ENCODE data around the gene GCLM.

DNA sequence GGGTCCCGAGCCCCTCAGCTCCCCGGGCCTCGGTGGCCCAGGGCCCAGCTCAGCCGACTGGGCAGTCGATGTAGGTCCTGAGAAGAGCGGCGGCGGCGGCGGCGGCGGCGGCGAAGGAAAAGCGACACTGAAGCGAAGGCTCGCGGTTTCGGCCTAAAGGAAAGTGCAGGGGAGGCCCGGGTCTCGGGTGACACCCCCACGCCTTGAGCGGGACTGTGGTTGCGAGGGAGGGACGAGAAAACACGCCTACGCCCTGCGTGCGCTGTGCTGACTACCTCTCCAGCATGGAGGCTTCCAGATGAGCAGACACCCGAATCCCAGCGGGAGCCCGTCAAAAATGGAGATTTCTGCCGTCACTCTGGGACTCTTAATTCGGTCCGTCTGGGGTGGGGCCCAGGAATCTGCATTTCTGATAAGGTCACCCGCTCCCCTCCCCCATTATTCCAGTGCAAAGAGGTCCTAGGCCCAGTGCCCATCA is 61.4 kb downstream of the GCLM start:
- TF ChIP-seq, protein P1, sequence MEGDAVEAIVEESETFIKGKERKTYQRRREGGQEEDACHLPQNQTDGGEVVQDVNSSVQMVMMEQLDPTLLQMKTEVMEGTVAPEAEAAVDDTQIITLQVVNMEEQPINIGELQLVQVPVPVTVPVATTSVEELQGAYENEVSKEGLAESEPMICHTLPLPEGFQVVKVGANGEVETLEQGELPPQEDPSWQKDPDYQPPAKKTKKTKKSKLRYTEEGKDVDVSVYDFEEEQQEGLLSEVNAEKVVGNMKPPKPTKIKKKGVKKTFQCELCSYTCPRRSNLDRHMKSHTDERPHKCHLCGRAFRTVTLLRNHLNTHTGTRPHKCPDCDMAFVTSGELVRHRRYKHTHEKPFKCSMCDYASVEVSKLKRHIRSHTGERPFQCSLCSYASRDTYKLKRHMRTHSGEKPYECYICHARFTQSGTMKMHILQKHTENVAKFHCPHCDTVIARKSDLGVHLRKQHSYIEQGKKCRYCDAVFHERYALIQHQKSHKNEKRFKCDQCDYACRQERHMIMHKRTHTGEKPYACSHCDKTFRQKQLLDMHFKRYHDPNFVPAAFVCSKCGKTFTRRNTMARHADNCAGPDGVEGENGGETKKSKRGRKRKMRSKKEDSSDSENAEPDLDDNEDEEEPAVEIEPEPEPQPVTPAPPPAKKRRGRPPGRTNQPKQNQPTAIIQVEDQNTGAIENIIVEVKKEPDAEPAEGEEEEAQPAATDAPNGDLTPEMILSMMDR (IDR thresholded peaks at IDR 0.05), result no peak
- TF ChIP-seq EZH2 (IDR thresholded peaks at IDR 0.05) (no peak), EZH2phosphoT487 (IDR thresholded peaks at IDR 0.05) (no peak)
